Activated CD8-positive, alpha-beta memory T cell treated with anti-CD3 and anti-CD28 coated beads, Interleukin-2, amount 50 U/mL, for 1 hour (primary cell): Measurements from ENCODE around the gene CDX1.
A peak's percentile ranks its signal among the peaks of the same experiment; 100 is the strongest.

Experiments used
- DNase-seq: peaks from one replicate; pipeline ENCODE4 v3.0.0-alpha.2; 2020; ENCODE audit errors: extremely low read depth

The CDX1 gene

DNA sequence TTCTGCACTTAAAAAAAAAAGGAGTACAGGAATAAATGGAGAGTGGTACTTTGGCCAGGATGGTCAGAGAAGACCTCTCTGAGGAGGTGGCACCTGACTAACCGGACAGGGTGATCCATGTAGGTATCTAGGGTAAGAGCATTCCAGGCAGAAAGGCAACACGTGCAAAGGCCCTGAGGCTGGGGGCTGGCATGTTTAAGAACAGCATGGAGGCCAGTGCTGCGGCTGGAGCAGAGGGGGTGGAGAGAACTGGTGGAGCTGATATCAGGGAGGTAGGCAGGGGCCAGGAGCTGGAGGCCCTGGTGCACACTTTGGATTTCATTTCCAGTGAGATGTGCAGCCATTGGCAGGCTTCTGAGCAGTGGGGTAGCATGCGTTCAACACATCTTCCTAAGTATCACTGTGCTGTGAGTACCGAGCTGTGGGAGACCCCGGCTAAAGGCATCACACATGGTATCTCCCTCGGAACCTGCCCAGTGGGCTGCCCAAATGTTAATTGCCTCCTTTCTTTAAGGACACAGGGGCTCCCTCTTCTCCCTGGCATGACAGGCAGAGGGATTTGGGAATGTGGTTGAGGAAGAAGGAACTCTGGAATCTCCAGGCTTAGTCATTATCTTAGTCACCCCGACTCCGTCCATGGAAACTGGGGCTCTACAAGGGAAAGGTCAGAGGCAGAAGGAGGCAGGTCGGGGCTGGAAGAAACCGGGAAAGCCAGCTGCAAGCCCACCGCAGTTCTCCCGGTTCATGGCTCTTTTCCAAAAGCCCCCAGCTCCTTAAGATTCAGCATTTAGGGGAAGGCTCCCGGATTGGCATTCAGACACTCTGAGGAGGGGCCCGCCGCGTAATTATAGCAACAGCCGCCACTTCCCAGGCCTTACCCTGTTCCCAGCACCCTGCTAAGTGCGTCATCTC, 41.9 kb downstream of the CDX1 start:
- no peak for DNase-seq

DNA sequence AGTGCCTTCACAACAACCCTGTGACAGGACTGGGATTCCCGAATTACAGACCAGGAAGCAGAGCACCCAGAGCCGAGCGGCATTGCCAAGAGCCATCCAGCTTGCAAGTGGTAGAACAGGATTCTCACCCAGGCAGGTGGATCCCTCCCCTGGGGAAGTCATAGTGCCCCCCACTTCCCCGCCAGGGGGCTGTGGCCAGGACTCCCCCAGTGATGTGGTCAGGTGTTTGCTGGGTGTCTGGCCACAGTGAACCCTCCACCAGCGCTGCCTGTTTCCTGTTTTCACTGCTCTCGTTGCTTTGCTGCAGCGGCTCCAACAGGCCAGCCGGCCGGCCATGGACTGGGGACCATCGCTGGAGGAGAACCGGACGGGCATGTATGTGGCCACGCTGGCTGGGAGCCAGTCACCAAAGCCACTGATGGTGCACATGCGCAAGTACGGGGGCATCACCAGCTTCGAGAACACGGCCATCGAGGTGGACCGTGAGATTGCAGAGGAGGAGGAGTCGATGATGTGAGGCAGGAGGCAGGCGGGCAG, 42.6 kb downstream of the CDX1 start:
- DNase-seq, result no peak

DNA sequence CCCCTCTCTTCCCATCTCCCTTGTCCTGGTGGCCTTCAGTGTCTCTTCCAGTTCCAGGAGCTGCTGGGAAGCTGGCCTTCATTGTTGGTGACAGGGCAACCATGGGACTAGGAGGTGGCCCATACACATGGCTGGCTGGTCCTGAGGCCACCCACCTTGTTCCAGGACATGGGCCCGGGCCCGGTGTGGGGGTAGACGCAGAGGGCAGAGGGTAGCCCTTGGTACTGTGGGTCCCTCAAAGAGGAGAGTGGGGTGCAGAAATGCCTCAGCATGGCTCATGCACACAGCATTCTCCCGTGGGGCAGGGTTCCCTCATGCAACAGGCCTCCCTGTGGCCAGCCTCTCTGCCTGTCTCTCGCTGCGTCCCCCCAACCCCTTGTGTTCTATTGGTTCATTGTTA, 44.1 kb downstream of the CDX1 start:
- DNase-seq, result no peak

DNA sequence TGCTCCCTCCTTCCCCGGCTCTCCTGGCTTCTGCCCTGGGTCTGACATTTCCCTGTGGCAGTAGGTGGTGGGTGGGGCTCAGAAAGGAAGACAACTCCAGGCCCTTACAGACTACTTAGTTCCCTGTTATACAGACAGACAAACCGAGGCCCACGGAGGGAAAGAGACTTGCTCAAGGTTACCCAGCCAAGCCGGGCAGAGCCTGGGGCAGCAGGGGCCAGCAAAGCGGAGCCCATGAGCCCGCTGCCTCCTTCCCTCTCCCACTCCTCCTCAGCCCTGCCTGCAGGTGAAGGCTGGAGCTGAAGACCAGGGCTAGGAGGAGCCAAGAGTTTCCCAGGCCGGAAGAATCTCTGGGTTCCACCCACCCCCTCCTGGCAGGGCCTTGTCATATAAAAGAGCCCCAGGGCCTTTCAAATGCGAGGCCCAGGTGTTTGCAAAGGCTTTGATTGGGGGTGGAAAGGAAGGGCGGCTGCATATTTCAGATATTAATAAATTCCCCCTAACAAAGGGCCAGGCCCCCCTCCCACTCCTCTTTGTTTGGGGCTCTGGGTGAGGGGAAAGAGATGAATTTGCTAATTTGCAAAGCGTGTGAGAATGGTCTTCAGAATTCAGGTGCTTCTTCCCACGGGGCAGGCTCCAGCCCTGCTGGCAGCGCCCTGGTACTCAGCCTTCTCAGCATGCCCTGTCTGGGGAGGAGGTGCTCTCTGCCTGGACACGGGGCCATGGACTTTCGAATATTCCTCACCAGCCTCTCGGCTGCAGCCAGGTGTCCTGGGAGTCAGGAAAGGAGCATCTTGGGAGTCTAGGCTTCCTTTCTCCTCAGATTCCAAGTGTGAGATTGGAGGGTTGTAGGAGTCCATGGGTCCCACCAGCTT, 44.8 kb downstream of the CDX1 start:
- no peak for DNase-seq

DNA sequence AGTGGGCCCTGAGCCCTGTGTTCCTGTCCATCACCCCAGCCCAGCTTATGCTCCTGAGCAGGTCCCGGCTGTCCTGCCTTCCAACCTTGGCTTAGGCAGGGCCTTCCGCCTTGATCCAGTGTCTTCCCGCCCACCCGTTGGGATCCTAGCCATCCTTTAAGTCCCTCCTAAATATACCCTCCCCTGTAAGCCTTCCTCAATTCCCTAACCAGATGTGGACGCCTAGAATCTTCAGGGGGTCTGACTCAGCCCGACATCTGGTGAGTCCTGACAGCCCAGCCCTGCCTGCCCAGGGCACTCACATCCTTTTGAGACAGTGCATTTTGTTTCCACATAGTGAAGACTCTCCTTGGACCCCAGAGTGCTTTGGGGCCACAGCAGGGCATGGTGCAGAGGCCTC, 47.0 kb downstream of the CDX1 start:
- DNase-seq, result no peak

DNA sequence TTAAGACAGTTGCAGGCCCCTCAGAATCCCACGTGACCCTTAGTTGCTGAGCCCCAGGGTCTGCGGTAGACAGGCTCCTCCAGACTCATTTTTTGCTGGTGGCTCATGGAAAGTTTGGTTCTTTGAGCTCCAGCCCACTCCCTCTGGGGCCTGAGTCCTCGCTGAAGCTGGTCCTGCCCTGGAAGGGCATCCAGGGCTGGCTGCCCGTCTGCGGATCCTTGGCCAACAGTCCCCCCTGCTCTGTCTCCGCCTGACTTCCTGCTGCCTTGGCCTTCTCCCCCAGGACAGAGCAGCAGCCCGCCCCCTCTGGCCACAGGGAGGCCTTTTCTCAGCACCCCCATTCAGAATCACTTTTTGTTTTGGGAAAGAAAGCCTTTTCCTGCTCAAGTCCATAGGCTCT, 47.7 kb downstream of the CDX1 start:
- DNase-seq, result no peak

DNA sequence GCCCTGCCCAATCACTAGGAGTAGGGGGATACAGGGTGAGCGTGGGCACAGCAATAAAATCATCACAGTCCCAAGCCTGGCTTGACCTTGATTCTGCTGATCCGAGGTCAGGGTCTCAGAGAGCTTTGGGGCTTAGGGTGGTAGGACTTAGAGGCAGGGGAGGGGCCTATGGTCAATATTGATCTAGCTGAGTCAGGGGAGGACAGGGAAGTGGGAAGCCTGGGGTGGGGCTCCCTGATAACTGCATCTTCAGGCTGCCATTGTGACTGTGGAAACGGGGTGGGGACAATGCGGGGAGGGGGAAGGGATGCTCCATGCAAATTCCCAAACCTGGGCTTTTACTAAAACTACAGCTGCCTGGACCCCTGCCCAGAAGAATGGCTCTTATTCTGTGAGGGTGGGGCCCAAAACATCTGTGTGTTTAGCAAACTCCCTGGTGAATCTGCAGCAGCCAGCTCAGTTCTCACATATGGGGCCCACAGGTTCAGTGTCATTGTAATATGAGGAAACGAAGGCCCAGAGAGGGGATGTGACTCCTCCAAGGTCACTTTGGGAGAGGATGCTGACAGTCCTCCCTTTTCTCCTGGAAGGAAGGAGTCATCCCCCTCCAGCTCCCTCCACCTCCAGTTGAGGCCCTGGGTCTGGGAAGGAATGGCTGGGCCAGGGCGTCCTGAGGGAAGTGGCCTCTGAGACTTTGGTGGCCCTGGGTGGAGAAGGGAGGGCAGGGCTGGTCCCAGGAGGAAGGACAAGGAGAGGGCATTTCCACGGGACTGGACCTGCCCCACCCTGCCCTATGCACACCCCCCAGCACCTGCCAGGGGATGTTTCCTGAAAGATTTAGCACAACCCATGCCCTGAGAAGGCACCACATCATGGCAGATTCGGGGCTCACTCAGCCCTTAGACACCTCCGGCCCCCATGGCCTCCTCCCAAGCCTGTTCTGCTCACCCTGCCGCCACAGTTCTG, 49.7 kb downstream of the CDX1 start:
- no peak for DNase-seq

DNA sequence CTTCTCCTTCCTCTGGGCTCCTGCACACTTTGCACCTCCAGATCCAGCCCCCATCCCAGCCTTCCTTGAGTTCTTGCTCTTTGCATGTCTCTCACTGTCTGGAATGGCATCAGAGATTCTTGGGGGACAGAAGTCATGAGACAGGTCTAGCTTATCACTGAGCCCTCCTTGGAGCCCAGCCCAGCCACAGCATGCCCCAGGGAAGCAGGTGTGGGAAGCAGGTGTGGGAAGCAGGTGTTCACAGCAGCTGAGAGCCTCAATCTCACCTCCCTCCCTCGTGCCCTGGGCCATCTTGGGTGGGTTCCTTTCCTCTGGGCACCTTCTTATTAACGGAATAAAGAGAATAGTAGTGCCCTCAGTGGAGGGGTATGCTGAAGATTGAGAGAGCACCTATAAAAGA, 50.5 kb downstream of the CDX1 start:
- DNase-seq, result no peak

DNA sequence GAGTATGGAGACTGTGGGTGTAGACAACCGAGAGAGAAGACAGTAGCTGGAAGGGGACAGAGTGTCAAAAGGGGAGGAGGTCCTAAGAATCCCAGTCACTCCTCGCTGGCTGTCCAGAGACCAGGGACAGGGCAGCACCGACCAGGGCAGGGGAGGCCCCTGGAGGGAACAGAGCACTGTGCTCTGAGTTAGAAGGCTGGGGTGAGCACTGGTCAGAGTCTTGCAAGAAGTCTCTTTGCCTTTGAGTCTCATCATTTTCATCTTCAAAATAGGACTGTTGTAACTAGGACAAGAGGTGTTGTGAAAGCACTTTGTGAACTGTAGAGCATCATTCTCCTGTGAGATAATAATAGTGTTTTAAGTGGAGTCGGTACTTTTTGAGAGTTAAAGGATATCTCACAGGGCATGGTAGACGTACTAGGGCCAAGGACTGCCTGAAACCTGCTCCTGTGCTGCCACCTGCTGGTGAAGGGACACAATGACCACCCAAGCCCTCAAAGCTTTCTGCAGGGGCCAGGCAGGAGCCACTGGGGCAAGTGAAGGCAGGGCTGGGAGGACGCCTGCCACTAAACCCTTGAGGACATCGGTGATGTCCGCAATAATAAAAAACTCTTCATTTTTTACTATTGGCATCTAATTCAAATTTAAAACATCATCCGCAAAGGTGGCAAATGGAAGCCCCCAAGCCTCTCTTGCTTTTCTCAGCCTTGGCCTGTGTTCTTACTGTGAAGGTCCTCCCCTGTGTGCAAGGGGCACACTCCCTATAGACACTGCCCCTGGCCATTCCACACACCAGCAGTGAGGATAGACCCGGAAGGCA, 51.5 kb downstream of the CDX1 start:
- DNase-seq, result peak; percentile 45

DNA sequence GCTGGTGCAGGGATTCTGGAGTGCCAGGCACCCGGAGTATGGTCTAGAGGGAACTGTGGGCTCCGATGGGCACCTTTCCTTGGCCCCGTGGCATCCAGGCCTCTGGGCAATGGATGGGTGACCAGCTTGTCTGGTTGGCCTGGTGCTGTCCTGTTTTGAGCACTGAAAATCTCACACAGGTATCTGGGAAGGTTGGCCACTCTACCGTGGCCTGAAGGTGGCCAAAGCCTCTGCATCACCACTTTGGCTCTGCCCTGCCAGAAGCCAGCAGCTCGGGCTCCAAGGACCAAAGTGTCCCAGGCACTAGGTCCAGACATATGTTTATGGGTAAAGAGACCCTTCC, 52.1 kb downstream of the CDX1 start:
- no peak for DNase-seq

DNA sequence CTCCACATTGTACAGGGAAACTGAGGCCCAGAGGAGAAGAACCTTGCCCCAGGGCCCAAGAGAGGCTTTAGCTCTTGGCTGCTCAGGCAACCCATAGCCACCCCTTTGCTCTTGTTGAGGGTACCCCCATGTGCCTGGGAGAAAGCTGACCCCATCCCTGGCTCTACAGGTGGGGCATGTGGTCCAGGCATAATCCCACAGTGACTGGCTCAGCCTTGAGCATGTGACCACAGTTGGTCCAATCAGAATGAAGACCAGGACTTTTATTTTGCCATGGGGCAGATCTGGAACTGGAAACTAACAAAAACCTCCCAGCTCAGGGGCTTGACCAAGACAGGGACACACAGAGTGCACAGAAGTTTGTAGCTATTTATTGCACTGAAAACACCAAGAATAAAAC, 52.6 kb downstream of the CDX1 start:
- DNase-seq, result no peak

DNA sequence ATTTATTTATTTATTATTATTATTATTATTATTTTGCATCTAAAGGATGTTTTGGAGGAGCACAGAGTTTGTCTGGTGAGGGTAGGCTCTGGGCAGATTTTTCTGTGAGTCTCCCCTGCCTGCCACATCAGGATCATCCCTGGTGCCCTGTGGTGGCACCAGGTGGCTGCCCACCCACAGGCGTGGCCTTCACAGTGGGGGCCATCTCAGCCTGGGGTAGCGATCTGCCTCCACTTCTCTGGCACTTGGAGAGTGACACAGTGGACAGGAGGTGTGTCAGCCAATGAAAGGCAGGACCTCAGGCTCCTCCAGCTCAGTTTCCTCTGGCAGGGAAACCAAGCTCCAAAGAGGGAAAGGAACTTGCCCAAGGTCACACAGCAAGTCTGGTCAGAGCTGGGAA, 53.3 kb downstream of the CDX1 start:
- DNase-seq, result no peak

DNA sequence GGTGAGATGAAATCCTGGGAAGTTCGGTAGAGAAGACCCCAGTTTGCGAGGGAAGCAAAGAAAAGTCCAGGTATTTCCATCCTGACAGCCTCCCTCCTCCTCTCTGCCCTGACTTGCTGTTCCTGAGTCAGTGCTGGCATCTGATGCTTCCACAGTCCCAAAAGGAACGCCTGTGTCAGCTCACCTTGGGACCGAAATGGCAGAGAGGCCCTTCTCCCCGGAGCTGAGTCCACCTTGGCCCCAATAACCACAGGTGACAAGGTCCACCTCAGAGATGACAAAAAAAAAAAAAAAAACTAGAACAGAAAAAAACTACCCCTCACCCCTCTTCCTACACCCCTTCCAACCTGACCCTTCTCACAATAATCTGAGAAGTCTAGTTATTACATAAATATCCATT, 54.9 kb downstream of the CDX1 start:
- no peak for DNase-seq

DNA sequence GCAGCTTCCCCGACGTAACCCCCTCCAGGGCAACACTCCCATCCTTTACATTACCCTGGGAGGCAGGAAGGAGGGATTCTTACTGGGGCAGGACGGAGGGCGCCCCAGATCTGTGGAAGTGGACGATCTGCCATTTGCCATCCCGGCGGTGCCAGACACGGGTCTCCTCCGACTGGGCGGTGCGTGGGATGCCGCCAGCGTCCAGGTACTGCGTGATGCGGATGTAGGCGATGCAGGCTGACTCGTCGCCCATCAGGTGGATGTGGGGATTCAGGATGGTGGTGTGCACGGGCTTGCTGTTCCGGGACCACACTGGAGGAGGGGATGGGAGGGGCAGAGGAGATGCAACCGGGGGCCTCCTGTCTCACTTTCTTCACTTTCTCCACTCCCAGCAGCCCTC, 56.3 kb downstream of the CDX1 start:
- DNase-seq, result no peak

DNA sequence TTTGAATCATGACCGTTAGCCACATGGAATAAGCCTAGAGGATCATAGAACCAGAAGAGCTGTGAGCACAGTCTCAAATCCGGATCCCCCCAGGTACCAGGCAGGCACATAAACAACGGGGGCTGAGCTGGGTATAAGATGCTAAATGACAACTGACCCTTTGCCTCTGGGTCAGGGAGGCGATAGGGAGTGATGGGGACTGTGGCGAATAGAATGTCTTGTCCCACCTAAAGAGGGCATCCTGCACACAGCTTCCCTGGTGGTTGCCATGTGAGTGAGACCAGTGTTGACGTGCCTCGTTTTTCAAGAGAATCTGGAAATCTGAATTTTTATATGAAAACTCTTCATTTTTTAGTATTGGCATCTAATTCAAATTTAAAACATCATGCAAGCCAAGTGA, 56.9 kb downstream of the CDX1 start:
- no peak for DNase-seq

DNA sequence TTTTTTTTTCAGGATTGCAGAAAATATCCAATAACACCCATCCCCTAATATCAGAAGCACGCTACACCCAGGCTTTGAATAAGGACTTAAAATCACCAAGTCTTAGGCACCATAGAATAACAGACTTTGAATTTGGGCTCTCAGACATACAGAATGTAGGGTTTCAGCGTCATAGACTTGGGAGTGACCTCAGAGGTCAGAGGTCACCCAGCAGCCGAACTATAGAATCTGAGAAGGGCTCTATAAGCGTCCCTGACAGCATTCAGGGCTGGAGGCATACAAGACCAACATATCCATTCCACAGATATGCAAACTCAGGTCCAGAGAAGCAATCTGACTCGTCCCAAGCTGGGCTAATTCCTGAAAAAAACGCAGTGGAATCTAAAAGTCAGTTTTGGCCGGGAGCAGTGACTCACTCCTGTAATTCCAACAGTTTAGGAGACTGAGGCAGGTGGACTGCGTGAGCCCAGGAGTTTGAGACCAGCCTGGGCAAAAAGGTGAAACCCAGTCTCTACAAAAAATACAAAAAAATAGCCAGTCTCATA, 58.0 kb downstream of the CDX1 start:
- no peak for DNase-seq

DNA sequence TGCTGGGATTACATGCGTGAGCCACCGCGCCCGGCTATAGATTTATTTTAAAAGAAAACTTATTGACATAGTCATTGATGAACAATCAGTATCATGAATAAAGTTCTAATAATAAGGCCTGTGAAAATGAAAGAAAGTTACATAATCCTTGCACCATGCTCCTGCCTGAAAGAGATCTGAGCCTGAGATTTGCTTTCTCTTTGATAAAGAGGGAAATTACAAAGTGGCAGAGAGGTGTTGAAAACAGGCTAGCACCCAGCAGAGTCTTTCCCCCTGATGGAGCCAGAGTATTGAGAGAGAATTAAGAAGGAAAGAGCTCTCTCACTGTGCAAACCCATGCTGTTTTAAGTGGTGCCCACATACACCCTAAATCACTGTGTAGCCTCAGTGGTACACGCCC, 60.5 kb downstream of the CDX1 start:
- no peak for DNase-seq

DNA sequence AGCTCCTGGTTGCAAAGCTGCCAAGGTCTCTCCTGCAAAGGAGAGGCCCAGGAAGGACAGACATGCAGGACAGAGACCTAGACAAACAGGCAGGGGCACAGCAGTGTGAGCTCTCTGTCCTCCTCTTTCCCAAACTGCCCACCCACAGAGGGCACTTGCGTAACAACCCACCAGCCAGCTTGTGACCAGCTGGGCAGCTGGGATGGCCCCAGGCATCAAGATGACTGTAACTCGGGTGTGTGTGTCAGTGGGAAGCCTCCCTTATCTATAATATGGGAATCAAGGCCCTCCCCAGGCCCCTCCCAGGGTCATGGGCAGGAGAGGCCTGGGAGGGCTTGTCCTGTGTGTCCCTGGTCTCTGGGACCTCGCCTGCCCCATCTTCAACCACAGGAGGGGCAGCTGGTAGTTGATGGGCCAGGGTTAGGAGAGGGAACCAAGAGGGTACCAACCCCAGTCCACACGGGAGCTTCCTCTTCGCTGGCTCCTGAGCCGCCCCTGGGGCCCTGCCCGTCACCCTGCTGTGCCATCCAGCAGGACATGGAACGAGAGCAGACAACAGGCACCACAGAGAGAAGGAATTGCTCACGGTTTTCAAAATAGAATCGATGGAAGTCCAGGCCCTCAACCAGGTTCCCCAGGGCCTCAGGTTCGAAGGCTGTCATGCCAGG, 61.2 kb downstream of the CDX1 start:
- no peak for DNase-seq

DNA sequence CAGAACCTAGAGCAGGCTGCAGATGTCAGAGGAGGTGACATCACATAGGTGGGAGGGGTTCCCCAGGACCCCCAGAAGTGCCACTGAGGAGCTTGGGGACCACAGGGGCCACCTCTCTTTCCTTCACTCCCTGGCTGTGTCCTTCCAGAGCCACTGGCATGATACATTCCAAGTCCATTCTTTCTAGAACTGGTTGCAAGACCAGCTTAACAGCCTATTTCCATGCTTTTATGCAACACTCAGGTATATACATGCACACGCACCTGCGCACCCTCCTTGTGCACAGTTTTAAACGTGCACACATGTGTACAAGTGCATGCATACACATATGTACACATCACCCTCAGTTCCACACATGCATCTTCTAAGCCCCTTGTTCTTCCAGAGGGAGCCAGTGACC, 63.0 kb downstream of the CDX1 start:
- no peak for DNase-seq

DNA sequence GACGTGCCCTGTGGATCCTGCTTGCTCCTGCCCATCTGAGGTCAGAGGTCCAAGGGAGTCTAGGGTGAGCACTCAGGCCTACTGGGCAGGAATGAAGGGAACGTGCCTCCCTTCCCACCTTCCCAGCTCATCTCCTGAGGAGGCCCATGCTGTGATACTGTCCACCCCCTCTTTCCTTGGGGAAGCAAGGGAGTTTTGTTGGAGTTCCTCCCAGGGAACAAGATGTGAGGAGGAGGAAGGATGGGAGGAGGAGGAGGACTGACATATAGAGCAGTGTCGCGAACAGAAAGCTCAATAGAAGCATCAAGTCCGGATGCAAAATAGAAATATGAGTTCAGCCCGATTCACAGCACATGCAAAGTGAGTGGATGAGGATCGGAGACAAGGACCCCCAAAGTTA, 64.3 kb downstream of the CDX1 start:
- no peak for DNase-seq
